ENCODE measurements around the gene RIMS4.

The RIMS4 gene

DNA sequence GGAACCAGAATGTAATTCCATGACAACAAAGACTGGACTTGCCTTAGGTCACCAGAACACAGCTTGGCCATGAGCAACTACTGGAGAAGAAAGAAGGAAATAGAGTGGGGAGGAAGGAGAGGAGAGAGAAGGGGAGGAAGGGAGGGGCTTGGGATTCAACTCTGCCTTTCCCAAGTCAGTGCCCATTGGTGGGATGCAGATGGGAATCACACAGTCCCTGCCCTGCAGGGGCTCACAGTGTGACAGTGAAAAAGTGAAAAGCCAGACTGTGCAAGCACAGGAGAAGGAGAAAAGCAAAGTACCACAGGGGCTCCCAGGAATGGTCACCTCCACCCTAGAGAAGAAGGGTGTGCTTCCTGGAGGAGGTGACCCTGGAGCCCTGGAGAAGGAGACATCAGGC, 14.0 kb downstream of the RIMS4 start:
- H3K27ac ChIP-seq: no peak overlapping the region
- H3K4me3 ChIP-seq (IDR thresholded peaks at IDR 0.05; ENCODE audit: insufficient read depth, low read depth, low read length): no peak overlapping the region
- no peaks in the 10 kb centered on the region for H3K79me2 ChIP-seq (ENCODE audit: insufficient read depth, low read depth)
- no peaks in the 10 kb centered on the region for H3K27me3 ChIP-seq (ENCODE audit: insufficient read depth, low read depth)
- no peaks in the 10 kb centered on the region for H4K20me1 ChIP-seq (ENCODE audit: insufficient read depth)
- no peak overlapping the region for H3K4me2 ChIP-seq
- H2AFZ ChIP-seq (ENCODE audit: low read depth): no peak overlapping the region
- H3K9ac ChIP-seq: no peak overlapping the region
- no peaks in the 10 kb centered on the region for H3K4me1 ChIP-seq (ENCODE audit: low read depth, poor library complexity, severe bottlenecking)
- no peaks in the 10 kb centered on the region for H3K36me3 ChIP-seq (ENCODE audit: insufficient read depth)
- TF ChIP-seq, protein P1, sequence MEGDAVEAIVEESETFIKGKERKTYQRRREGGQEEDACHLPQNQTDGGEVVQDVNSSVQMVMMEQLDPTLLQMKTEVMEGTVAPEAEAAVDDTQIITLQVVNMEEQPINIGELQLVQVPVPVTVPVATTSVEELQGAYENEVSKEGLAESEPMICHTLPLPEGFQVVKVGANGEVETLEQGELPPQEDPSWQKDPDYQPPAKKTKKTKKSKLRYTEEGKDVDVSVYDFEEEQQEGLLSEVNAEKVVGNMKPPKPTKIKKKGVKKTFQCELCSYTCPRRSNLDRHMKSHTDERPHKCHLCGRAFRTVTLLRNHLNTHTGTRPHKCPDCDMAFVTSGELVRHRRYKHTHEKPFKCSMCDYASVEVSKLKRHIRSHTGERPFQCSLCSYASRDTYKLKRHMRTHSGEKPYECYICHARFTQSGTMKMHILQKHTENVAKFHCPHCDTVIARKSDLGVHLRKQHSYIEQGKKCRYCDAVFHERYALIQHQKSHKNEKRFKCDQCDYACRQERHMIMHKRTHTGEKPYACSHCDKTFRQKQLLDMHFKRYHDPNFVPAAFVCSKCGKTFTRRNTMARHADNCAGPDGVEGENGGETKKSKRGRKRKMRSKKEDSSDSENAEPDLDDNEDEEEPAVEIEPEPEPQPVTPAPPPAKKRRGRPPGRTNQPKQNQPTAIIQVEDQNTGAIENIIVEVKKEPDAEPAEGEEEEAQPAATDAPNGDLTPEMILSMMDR (conservative IDR thresholded peaks at IDR 0.05; ENCODE audit: low read depth, low read length): no peak

DNA sequence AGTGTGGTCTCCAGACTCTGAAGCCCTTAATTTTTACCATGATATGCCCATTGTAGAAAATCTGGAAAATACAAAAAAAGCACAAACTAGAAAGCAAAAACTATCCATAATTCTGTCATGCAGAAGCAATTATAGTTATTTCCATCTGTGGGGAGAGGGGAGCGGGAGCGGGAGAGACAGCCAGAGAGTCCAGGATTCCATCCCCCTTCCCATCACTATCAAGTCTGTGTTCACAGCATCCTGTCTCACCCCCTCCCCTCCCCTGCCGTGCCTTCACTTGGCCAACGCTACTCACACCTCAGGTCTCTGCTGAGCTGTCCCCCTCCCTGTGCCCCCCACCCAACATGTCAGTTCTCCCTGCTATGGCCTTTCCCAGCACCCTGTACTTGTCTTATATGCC, 14.5 kb downstream of the RIMS4 start:
- no peaks in the 10 kb centered on the region for H3K79me2 ChIP-seq (ENCODE audit: insufficient read depth, low read depth)
- no peak overlapping the region for H3K9ac ChIP-seq
- TF ChIP-seq, protein P1 (conservative IDR thresholded peaks at IDR 0.05; ENCODE audit: low read depth, low read length): no peak
- no peak overlapping the region for H2AFZ ChIP-seq (ENCODE audit: low read depth)
- no peak overlapping the region for H3K27ac ChIP-seq
- no peak overlapping the region for H3K4me3 ChIP-seq (IDR thresholded peaks at IDR 0.05; ENCODE audit: insufficient read depth, low read depth, low read length)
- H3K36me3 ChIP-seq (ENCODE audit: insufficient read depth): no peaks in the 10 kb centered on the region
- no peaks in the 10 kb centered on the region for H4K20me1 ChIP-seq (ENCODE audit: insufficient read depth)
- no peak overlapping the region for H3K4me2 ChIP-seq
- H3K4me1 ChIP-seq (ENCODE audit: low read depth, poor library complexity, severe bottlenecking): no peaks in the 10 kb centered on the region
- H3K27me3 ChIP-seq (ENCODE audit: insufficient read depth, low read depth): no peaks in the 10 kb centered on the region

DNA sequence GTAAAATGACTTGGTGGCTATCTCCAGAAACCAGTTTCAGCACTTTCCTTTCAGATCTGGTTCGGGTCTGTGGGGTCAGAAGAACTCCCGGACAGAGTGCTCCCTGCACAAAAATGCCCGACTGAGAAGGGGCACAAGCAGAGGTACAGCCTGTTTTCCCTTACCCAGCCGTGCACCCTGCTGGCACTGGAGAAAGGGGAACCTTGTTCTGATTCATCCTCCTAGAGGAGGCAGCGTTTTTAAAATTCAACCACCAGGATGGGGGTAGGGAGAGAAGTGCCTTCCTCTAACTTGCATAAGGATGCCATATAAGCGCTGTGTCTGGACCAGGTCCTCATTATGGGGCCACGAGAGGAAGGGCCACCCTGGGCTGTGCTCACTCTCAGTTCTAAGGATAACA, 17.6 kb downstream of the RIMS4 start:
- TF ChIP-seq, protein P1 (conservative IDR thresholded peaks at IDR 0.05; ENCODE audit: low read depth, low read length): no peak
- Histone ChIP-seq H3K36me3 (ENCODE audit: insufficient read depth) (no peaks in the 10 kb centered on the region), H3K27ac (no peak overlapping the region), H3K4me3 (IDR thresholded peaks at IDR 0.05; ENCODE audit: insufficient read depth, low read depth, low read length) (no peak overlapping the region), H3K4me1 (ENCODE audit: low read depth, poor library complexity, severe bottlenecking) (no peaks in the 10 kb centered on the region), H2AFZ (ENCODE audit: low read depth) (no peak overlapping the region), H3K27me3 (ENCODE audit: insufficient read depth, low read depth) (no peaks in the 10 kb centered on the region; the same call in 1 of the 2 replicates), H4K20me1 (ENCODE audit: insufficient read depth) (no peaks in the 10 kb centered on the region), H3K79me2 (ENCODE audit: insufficient read depth, low read depth) (no peaks in the 10 kb centered on the region), H3K4me2 (no peak overlapping the region), H3K9ac (no peak overlapping the region)

DNA sequence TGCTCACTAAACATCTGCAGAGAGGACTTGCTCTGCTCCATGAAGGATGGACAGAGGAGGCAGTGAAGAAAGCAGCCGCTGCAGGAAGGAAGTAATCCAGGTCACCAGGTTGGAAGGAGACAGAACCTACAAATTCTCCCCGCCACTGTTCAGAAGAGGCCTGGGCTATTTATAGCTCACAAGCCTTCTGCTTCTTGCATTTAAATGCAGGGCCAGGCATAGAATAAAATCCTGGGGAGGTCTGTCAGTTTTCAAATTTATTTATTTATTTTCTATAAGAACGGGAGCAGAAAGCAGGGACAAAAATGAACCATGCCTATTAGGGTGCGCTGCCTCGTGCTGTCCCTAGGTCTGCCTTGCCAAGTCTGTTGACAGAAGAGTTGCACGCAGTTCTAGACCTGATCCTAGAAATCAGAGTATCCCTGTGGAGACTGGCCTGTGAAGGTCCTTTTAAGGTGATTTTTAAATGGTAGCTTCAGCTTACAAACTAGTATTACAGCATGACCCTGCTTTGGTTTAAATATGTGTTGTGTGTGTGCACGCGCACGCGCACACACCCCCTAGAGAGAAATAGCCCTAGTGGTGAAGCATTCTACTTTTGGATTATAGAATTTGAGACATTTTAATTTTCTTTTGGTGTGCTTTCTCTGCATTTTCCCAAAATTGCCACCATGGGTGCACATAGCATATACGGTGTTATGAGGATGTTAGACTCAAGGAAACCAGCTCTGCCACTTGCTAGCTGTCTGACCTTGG, 19.5 kb downstream of the RIMS4 start:
- H3K27ac ChIP-seq: no peak overlapping the region
- no peak overlapping the region for H3K9ac ChIP-seq
- H4K20me1 ChIP-seq (ENCODE audit: insufficient read depth): no peaks in the 10 kb centered on the region
- no peak overlapping the region for H3K4me3 ChIP-seq (IDR thresholded peaks at IDR 0.05; ENCODE audit: insufficient read depth, low read depth, low read length)
- H3K36me3 ChIP-seq (ENCODE audit: insufficient read depth): no peaks in the 10 kb centered on the region
- H3K4me2 ChIP-seq: no peak overlapping the region
- no peak overlapping the region for H2AFZ ChIP-seq (ENCODE audit: low read depth)
- H3K27me3 ChIP-seq (ENCODE audit: insufficient read depth, low read depth): no peaks in the 10 kb centered on the region; the same call in 1 of the 2 replicates
- TF ChIP-seq, protein P1 (conservative IDR thresholded peaks at IDR 0.05; ENCODE audit: low read depth, low read length): no peak
- H3K4me1 ChIP-seq (ENCODE audit: low read depth, poor library complexity, severe bottlenecking): no peaks in the 10 kb centered on the region
- no peaks in the 10 kb centered on the region for H3K79me2 ChIP-seq (ENCODE audit: insufficient read depth, low read depth)
